ENCODE data around the gene RBMY1D. TPM values are rescaled to one million over a fixed set of nuclear protein-coding genes. Genes with fewer than 3 reads are reported as not detected.
"Not testable (repeated sequence)": the region's sequence is repeated elsewhere in the genome, so short reads cannot be mapped to it uniquely, and the experiment has no call there.

The RBMY1D gene
- not detected in 2 replicates for total RNA-seq
- total RNA-seq (2013) = not detected
- polyA plus RNA-seq = not detected in 2 replicates
- polyA minus RNA-seq = not detected in 2 replicates

DNA sequence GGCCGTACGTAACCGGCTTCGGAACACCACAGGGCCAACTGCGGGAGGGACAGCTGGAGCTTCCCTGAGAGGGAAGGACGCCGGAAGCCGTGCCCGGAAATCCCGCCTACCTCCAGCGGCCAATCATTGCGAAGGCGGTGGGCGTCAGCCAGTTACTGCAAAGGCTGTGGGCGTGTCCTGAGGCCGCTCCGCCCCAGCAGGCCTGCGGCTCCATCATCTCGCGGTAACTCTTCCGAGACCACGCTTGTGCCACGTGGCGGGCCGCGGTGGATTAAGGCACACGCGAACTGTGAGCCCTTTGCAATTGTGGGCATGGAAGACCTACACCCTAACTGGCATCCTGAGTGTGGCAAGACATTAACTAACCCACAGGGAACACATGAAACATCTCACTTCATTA lies at the start of gene RBMY1D:
TSS of gene RBMY1D (minus strand) at position 101 of the 400 bp plus-strand sequence. CDS start 2,013 bp downstream, outside the sequence.
- H3K36me3 ChIP-seq (replicated peaks in 1 of 2; ENCODE audit: control extremely low read depth in 1 of 2, control insufficient read depth in 1 of 2, extremely low read depth in 1 of 2, insufficient read depth in 2 of 2, low read length in 1 of 2); H3K4me3 ChIP-seq (ENCODE audit: control extremely low read depth in 1 of 5, extremely low read depth in 1 of 5, insufficient read depth in 1 of 5, low read depth in 2 of 5, low read length in 4 of 5); H3K9me3 Mint-ChIP-seq (ENCODE audit: insufficient read depth); H3K4me3 Mint-ChIP-seq; H3K27ac ChIP-seq (ENCODE audit: low read length in 2 of 2); H3K4me1 Mint-ChIP-seq; H3K79me2 ChIP-seq (ENCODE audit: control insufficient read depth, insufficient read depth, low read length); H3K4me2 ChIP-seq (replicated peaks; ENCODE audit: low read depth, low read length, poor library complexity, severe bottlenecking); intact Hi-C loops (cut with micrococcal nuclease); H3K4me1 ChIP-seq (ENCODE audit: control insufficient read depth in 2 of 2, insufficient read depth in 2 of 2, low read length in 2 of 2); ATAC-seq (ENCODE audit: low read depth); POLR2A ChIA-PET; H4K20me1 ChIP-seq (ENCODE audit: control insufficient read depth, insufficient read depth, low read length, poor library complexity, severe bottlenecking); DNase-seq; H3K27ac Mint-ChIP-seq; H3K27me3 ChIP-seq (replicated peaks in 1 of 4; ENCODE audit: control extremely low read depth in 1 of 4, control insufficient read depth in 3 of 4, insufficient read depth in 4 of 4, low read length in 3 of 4); H2AFZ ChIP-seq (ENCODE audit: insufficient read depth, low read depth, low read length, poor library complexity, severe bottlenecking); CTCF ChIA-PET; H3K9me3 ChIP-seq (ENCODE audit: control extremely low read depth in 1 of 3, control insufficient read depth in 2 of 3, insufficient read depth in 1 of 3, low read length in 2 of 3); H3K27me3 Mint-ChIP-seq; H3K9ac ChIP-seq (ENCODE audit: low read length): not testable (repeated sequence)
- no CpG with 5 or more reads among the region's 28 CpGs for WGBS (ENCODE audit: insufficient coverage)

DNA sequence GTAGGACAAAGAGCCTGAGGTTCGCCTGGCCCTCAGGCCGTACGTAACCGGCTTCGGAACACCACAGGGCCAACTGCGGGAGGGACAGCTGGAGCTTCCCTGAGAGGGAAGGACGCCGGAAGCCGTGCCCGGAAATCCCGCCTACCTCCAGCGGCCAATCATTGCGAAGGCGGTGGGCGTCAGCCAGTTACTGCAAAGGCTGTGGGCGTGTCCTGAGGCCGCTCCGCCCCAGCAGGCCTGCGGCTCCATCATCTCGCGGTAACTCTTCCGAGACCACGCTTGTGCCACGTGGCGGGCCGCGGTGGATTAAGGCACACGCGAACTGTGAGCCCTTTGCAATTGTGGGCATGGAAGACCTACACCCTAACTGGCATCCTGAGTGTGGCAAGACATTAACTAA lies 23.6 kb upstream of the RBMY1D start, which contains the start of gene RBMY1E:
TSS of gene RBMY1E (minus strand) at position 101 of the 400 bp plus-strand sequence. CDS start 1,978 bp downstream, outside the sequence.
- DNase-seq; H3K27me3 Mint-ChIP-seq; H3K4me1 Mint-ChIP-seq; H3K4me1 ChIP-seq (ENCODE audit: control insufficient read depth in 2 of 2, insufficient read depth in 2 of 2, low read length in 2 of 2); H3K9me3 Mint-ChIP-seq (ENCODE audit: insufficient read depth); intact Hi-C loops (cut with micrococcal nuclease); H3K79me2 ChIP-seq (ENCODE audit: control insufficient read depth, insufficient read depth, low read length); H3K27ac ChIP-seq (ENCODE audit: low read length in 2 of 2); H3K4me3 ChIP-seq (ENCODE audit: control extremely low read depth in 1 of 5, extremely low read depth in 1 of 5, insufficient read depth in 1 of 5, low read depth in 2 of 5, low read length in 4 of 5); H3K9me3 ChIP-seq (ENCODE audit: control extremely low read depth in 1 of 3, control insufficient read depth in 2 of 3, insufficient read depth in 1 of 3, low read length in 2 of 3); ATAC-seq (ENCODE audit: low read depth); H4K20me1 ChIP-seq (ENCODE audit: control insufficient read depth, insufficient read depth, low read length, poor library complexity, severe bottlenecking); H3K4me3 Mint-ChIP-seq; H3K27me3 ChIP-seq (replicated peaks in 1 of 4; ENCODE audit: control extremely low read depth in 1 of 4, control insufficient read depth in 3 of 4, insufficient read depth in 4 of 4, low read length in 3 of 4); CTCF ChIA-PET; H3K9ac ChIP-seq (ENCODE audit: low read length); H3K27ac Mint-ChIP-seq; H3K4me2 ChIP-seq (replicated peaks; ENCODE audit: low read depth, low read length, poor library complexity, severe bottlenecking); H2AFZ ChIP-seq (ENCODE audit: insufficient read depth, low read depth, low read length, poor library complexity, severe bottlenecking); H3K36me3 ChIP-seq (replicated peaks in 1 of 2; ENCODE audit: control extremely low read depth in 1 of 2, control insufficient read depth in 1 of 2, extremely low read depth in 1 of 2, insufficient read depth in 2 of 2, low read length in 1 of 2); POLR2A ChIA-PET: not testable (repeated sequence)
- WGBS (ENCODE audit: insufficient coverage) = no CpG with 5 or more reads among the region's 29 CpGs

- POLR2A ChIA-PET, CTCF ChIA-PET: not testable (repeated sequence)
These were observed 24.8 kb downstream of the RBMY1D start for GRCh38 chrY:21869407-21870076.

More at GRCh38 chrY:21869407-21870076, 24.8 kb downstream of the RBMY1D start:
- H3K27ac Mint-ChIP-seq; H3K4me1 Mint-ChIP-seq; H3K4me2 ChIP-seq (replicated peaks; ENCODE audit: low read depth, low read length, poor library complexity, severe bottlenecking); intact Hi-C loops (cut with micrococcal nuclease); H3K27ac ChIP-seq (ENCODE audit: low read length in 2 of 2); H3K36me3 ChIP-seq (replicated peaks in 1 of 2; ENCODE audit: control extremely low read depth in 1 of 2, control insufficient read depth in 1 of 2, extremely low read depth in 1 of 2, insufficient read depth in 2 of 2, low read length in 1 of 2); H3K4me1 ChIP-seq (ENCODE audit: control insufficient read depth in 2 of 2, insufficient read depth in 2 of 2, low read length in 2 of 2); H3K4me3 ChIP-seq (ENCODE audit: control extremely low read depth in 1 of 5, extremely low read depth in 1 of 5, insufficient read depth in 1 of 5, low read depth in 2 of 5, low read length in 4 of 5); DNase-seq; H4K20me1 ChIP-seq (ENCODE audit: control insufficient read depth, insufficient read depth, low read length, poor library complexity, severe bottlenecking); H3K9ac ChIP-seq (ENCODE audit: low read length); H3K9me3 ChIP-seq (ENCODE audit: control extremely low read depth in 1 of 3, control insufficient read depth in 2 of 3, insufficient read depth in 1 of 3, low read length in 2 of 3); H3K27me3 ChIP-seq (replicated peaks in 1 of 4; ENCODE audit: control extremely low read depth in 1 of 4, control insufficient read depth in 3 of 4, insufficient read depth in 4 of 4, low read length in 3 of 4); H3K27me3 Mint-ChIP-seq; H3K79me2 ChIP-seq (ENCODE audit: control insufficient read depth, insufficient read depth, low read length); H3K9me3 Mint-ChIP-seq (ENCODE audit: insufficient read depth); H2AFZ ChIP-seq (ENCODE audit: insufficient read depth, low read depth, low read length, poor library complexity, severe bottlenecking); H3K4me3 Mint-ChIP-seq; ATAC-seq (ENCODE audit: low read depth): not testable (repeated sequence)
- WGBS (ENCODE audit: insufficient coverage) = no CpG with 5 or more reads among the region's 5 CpGs
